GM13977 (cell line): ENCODE data around the gene PDPR.
"Not testable (repeated sequence)": the region's sequence is repeated elsewhere in the genome, so short reads cannot be mapped to it uniquely, and the experiment has no call there.

Experiments
- DNase-seq: peaks from one replicate; pipeline ENCODE4 v3.0.0; 2012; ENCODE audit warnings: low spot score
- CTCF ChIP-seq: IDR thresholded peaks from 2 replicates; pipeline ENCODE4 v1.5.1; 2012; ENCODE audit warnings: mild to moderate bottlenecking, control low read depth; ENCODE audit not compliant: insufficient read depth; ENCODE audit errors: extremely low read depth, missing control alignments
- in situ Hi-C: fragments of 300-500 bp; cut with MboI; formaldehyde crosslinking; loops from one replicate; pipeline ENCODE4 v1.12.0; 2022; ENCODE audit warnings: low sequenced_read_pairs, low pct_unique_long_range_greater_than_20kb, mixed read lengths, inconsistent platforms; ENCODE audit not compliant: unreplicated experiment

PDPR gene

GRCh38 chr16:70163596-70163995 lies 49.5 kb downstream of the PDPR start:
- TF ChIP-seq CTCF: no peak
- in situ Hi-C loops: no loop called here

GRCh38 chr16:70166688-70167087 lies 52.6 kb downstream of the PDPR start:
- in situ Hi-C loops, DNase-seq: not testable (repeated sequence)

More at GRCh38 chr16:70163596-70163995, 49.5 kb downstream of the PDPR start:
- no peak for DNase-seq

- in situ Hi-C loops, DNase-seq: not testable (repeated sequence)
Measured at GRCh38 chr16:70173212-70173837, 59.2 kb downstream of the PDPR start, which contains the start of gene CLEC18C. Gene CLEC18C (plus strand): TSS chr16:70173787. CDS start chr16:70174279, 492 bp downstream.

GRCh38 chr16:70173916-70174315 lies 59.8 kb downstream of the PDPR start:
- DNase-seq, in situ Hi-C loops: not testable (repeated sequence)

- DNase-seq, in situ Hi-C loops: not testable (repeated sequence)
Measured at GRCh38 chr16:70174387-70174932, 60.3 kb downstream of the PDPR start.

GRCh38 chr16:70187858-70188607 lies 73.9 kb downstream of the PDPR start:
- in situ Hi-C loops, DNase-seq: not testable (repeated sequence)

- in situ Hi-C loops, DNase-seq: not testable (repeated sequence)
Measured at GRCh38 chr16:70188608-70188915, 74.4 kb downstream of the PDPR start.

GRCh38 chr16:70190574-70190973 lies 76.4 kb downstream of the PDPR start:
- in situ Hi-C loops, DNase-seq: not testable (repeated sequence)

- in situ Hi-C loops, DNase-seq: not testable (repeated sequence)
Measured at GRCh38 chr16:70196683-70197300, 82.7 kb downstream of the PDPR start.

- in situ Hi-C loops, DNase-seq: not testable (repeated sequence)
Measured at GRCh38 chr16:70197611-70198010, 83.5 kb downstream of the PDPR start.

- DNase-seq, in situ Hi-C loops: not testable (repeated sequence)
Measured at GRCh38 chr16:70198230-70198629, 84.1 kb downstream of the PDPR start.

GRCh38 chr16:70198666-70199065 lies 84.5 kb downstream of the PDPR start:
- in situ Hi-C loops, DNase-seq: not testable (repeated sequence)

- in situ Hi-C loops: not testable (repeated sequence)
Measured at GRCh38 chr16:70199170-70199569, 85.0 kb downstream of the PDPR start.

GRCh38 chr16:70200063-70200462 lies 85.9 kb downstream of the PDPR start:
- DNase-seq, in situ Hi-C loops: not testable (repeated sequence)

More at GRCh38 chr16:70199170-70199569, 85.0 kb downstream of the PDPR start:
- not testable (repeated sequence) for DNase-seq

GRCh38 chr16:70203508-70203907 lies 89.4 kb downstream of the PDPR start:
- DNase-seq, in situ Hi-C loops: not testable (repeated sequence)

- DNase-seq, in situ Hi-C loops: not testable (repeated sequence)
Measured at GRCh38 chr16:70204010-70204409, 89.9 kb downstream of the PDPR start.
